Endometrium (tissue), 2 donors: ENCODE results near the gene BUD13.
"Not testable (repeated sequence)": the region's sequence is repeated elsewhere in the genome, so short reads cannot be mapped to it uniquely, and the experiment has no call there.

Experiments used
- FAIRE-seq: peaks from 2 replicates; lab custom pipeline; 2012; peaks lifted over from hg19 to GRCh38; lab: Jason Lieb, UNC
- donor health status: control.
- donor health status: control.

Gene BUD13

GRCh38 chr11:116756044-116756443 lies 16.7 kb downstream of the BUD13 start:
- not testable (repeated sequence) for FAIRE-seq

GRCh38 chr11:116750070-116750718 lies 22.6 kb downstream of the BUD13 start:
- no peak for FAIRE-seq

GRCh38 chr11:116742104-116742503 lies 30.7 kb downstream of the BUD13 start:
- FAIRE-seq, result no peak

GRCh38 chr11:116740741-116741140 lies 32.0 kb downstream of the BUD13 start:
- FAIRE-seq, result no peak

- no peak for FAIRE-seq
Observed at GRCh38 chr11:116738975-116739374, 33.8 kb downstream of the BUD13 start.

- FAIRE-seq, result no peak
Observed at GRCh38 chr11:116736763-116737162, 36.0 kb downstream of the BUD13 start.

- FAIRE-seq, result no peak
Observed at GRCh38 chr11:116733969-116734508, 38.7 kb downstream of the BUD13 start.

GRCh38 chr11:116733043-116733755 lies 39.6 kb downstream of the BUD13 start:
- no peak for FAIRE-seq

GRCh38 chr11:116732271-116733042 lies 40.3 kb downstream of the BUD13 start:
- FAIRE-seq, result no peak

GRCh38 chr11:116731821-116732220 lies 41.0 kb downstream of the BUD13 start:
- FAIRE-seq, result no peak

GRCh38 chr11:116731097-116731761 lies 41.6 kb downstream of the BUD13 start:
- no peak for FAIRE-seq

GRCh38 chr11:116730601-116731000 lies 42.2 kb downstream of the BUD13 start:
- FAIRE-seq, result no peak

- no peak for FAIRE-seq
Observed at GRCh38 chr11:116730241-116730561, 42.6 kb downstream of the BUD13 start.

- no peak for FAIRE-seq
Observed at GRCh38 chr11:116729501-116730240, 43.1 kb downstream of the BUD13 start.

- no peak for FAIRE-seq
Observed at GRCh38 chr11:116727990-116728389, 44.8 kb downstream of the BUD13 start.

- no peak for FAIRE-seq
Observed at GRCh38 chr11:116725434-116726221, 47.2 kb downstream of the BUD13 start.

- FAIRE-seq, result no peak
Observed at GRCh38 chr11:116724813-116725212, 48.0 kb downstream of the BUD13 start.

GRCh38 chr11:116723511-116723910 lies 49.3 kb downstream of the BUD13 start:
- no peak for FAIRE-seq

GRCh38 chr11:116721988-116722387 lies 50.8 kb downstream of the BUD13 start:
- no peak for FAIRE-seq

- FAIRE-seq, result no peak
Observed at GRCh38 chr11:116720895-116721294, 51.9 kb downstream of the BUD13 start.

- no peak for FAIRE-seq
Observed at GRCh38 chr11:116718955-116719501, 53.8 kb downstream of the BUD13 start.
